GM03348 (cell line): Measurements from ENCODE around the gene CEACAM16.
A peak's percentile ranks its signal among the peaks of the same experiment; 100 is the strongest.
"Not testable (repeated sequence)": the region's sequence is repeated elsewhere in the genome, so short reads cannot be mapped to it uniquely, and the experiment has no call there.

Experiments
- DNase-seq: peaks from one replicate; pipeline ENCODE4 v3.0.0; 2012; ENCODE audit warnings: low spot score

Gene CEACAM16

DNA sequence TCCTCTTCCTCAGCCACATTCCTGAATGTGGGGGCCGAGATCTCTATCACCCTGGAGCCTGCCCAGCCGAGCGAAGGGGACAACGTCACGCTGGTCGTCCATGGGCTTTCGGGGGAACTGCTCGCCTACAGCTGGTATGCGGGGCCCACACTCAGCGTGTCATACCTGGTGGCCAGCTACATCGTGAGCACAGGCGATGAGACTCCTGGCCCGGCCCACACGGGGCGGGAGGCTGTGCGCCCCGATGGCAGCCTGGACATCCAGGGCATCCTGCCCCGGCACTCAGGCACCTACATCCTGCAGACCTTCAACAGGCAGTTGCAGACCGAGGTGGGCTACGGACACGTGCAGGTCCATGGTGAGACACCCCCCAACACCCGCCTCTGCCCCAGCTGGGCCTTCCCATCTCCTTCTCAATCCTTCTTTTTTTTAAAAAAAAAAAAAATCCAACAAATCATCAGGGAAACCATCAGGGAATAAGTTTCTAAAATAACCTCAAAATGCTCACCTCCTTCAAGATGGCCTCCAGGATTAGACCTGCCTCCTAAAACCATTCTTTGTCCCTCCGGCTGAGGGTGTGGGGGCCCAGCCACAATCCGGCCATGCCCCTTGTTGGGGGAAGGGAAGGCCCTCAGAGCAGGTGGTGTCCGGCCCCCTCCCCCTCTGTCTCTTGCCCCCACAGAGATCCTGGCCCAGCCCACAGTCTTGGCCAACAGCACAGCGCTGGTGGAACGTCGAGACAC, 4.6 kb downstream of the CEACAM16 start:
- no peak for DNase-seq

GRCh38 chr19:44704982-44705381, 6.0 kb downstream of the CEACAM16 start:
- DNase-seq: no peak

GRCh38 chr19:44705502-44706010, 6.6 kb downstream of the CEACAM16 start:
- DNase-seq: no peak

DNA sequence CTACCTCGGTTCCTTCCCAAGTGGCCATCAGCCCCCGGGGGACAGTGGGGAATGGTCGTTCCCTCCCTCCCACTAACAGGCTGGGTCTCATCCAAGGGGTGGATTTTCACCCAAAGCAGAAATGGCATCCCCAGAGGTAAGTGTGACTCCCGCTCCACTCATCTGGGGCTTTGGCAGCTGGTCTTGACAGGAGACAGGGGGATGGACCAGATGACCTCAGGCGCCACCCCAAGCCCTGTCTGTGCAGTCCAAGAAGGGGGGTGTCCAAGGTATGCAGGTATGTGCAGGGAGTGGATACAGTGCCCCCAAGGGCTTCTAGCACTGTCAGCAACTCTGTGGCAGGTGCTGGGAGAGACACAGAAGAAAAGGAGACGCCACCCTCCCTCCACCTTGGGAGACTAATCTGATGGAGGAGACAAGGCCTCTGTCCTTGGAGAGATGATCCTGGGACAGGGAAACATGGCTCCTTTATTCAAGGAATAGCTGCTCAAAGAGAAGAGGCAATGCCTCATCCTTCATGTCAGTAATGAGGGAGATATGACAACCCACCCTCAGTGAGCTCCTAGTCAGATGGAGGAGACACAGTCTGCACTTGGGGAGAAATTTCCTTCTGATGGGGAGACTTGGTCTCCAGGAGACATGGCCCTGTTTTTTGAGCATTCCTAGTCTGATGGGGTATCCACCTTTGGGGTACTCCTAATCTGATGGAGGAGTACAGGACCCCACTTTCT, 7.7 kb downstream of the CEACAM16 start:
- no peak for DNase-seq

GRCh38 chr19:44707794-44708193, 8.8 kb downstream of the CEACAM16 start:
- no peak for DNase-seq

DNA sequence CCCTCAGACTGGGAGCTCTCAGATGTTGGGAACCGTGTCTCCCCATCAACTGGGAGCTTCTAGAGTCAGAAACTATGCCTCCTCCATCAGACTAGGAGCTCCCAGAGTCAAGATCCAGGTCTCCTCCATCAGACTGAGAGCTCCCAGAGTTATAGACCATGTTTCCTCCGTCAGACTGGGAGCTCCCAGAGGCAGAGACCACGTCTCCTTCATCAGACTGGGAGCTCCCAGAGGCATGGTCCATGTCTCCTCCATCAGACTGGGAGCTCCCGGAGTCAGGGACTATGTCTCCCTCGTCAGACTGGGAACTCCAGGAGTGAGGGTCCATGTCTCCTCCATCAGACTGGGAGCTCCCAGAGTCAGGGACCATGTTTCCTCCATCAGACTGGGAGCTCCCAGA, 10.0 kb downstream of the CEACAM16 start:
- no peak for DNase-seq

DNA sequence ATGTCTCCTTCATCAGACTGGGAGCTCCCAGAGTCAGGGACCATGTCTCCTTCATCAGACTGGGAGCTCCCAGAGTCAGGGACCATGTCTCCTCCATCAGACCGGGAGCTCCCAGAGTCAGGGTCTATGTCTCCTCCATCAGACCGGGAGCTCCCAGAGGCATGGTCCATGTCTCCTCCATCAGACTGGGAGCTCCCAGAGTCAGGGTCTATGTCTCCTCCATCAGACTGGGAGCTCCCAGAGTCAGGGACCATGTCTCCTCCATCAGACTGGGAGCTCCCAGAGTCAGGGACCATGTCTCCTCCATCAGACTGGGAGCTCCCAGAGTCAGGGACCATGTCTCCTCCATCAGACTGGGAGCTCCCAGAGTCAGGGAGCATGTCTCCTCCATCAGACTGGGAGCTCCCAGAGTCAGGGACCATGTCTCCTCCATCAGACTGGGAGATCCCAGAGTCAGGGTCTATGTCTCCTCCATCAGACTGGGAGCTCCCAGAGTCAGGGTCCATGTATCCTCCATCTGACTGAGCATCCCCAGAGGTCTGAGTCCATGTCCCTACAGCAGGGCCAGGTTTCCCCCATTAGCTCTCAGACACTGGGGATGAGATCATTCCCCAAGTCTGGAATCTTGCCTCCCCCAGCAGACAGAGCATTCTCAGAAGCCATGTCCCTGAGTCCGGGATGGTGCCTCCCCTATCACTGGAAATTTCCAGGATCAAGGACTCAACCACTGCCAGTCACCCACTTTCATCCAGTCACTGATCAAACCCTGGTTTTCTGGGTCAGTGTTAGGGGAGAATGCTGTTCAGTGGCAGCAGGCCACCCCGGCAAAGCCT, 10.7 kb downstream of the CEACAM16 start:
- DNase-seq: not testable (repeated sequence)

DNA sequence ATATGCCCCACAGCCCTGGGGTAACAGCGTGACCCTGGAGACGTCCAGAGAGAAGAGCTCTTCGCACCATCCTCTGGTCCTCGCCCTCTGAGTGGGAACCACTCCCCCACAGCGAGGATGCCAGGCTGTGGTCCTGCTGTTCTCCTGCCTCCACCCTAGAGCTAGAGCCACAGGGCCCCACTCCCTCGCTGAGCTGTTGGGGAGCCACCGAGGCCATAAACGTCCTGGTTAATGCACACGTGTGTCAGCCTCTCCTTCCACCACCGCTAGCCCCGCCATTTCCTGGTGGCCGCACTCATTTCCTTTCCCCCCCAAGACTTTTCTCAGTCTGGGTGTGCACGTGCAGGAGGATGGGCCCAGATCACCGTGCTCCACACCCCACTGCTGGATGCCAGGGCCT, 11.5 kb downstream of the CEACAM16 start:
- no peak for DNase-seq

DNA sequence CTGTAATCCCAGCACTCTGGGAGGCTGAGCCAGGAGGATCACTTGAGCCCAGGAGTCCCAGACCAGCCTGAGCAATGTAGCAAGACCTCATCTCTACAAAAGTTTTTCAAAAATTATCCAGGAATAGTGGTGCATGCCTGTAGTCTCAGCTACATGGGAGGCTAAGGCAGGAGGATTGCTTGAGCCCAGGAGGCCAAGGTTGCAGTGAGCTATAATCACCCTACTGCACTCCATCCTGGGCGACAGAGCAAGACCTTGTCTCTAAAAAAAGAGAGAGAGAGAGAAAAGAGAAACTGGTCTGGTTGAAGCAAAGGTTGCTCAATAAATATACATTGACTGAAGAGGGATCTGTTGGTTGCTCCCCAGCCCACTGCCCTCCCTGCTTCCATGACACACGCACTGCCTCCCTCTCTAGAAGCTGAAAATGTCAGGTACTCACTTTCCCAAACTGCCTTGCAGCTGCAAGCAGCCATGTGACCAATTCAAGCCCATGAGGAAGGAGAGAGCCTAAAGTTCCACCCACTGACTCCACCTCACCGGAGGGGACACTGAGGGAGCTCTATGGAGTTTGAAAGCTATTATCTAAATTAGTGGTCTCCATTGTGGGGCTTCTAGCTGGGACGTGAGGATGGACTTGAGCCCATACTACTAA, 14.0 kb downstream of the CEACAM16 start:
- DNase-seq: no peak

DNA sequence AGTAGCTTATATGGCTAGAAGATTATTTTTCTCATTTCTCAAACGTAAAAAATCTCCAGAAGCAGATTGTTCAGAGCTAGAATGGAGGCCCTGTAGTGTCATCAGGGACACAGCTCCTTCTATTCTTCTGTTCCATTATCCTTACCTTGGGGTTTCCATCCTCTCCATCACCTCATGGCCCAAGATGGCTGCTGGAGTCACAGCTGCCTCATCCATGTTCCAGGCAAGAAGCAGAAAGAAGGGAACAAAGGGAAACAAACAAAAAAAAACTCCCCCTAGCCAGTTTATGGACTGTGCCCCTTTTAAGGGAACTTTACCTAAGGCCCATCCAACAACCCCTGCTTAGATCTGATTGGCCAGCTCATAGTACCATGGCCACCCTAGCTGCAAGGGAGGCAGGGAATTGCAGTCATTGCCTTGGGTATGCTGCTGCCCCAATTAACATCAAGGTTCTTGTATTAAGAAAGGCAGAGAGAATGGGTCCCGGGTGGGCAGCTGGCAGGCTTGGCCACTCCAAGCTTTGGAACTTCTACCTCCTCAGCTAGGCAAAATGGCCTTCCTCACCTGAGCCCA, 15.7 kb downstream of the CEACAM16 start:
- no peak for DNase-seq

DNA sequence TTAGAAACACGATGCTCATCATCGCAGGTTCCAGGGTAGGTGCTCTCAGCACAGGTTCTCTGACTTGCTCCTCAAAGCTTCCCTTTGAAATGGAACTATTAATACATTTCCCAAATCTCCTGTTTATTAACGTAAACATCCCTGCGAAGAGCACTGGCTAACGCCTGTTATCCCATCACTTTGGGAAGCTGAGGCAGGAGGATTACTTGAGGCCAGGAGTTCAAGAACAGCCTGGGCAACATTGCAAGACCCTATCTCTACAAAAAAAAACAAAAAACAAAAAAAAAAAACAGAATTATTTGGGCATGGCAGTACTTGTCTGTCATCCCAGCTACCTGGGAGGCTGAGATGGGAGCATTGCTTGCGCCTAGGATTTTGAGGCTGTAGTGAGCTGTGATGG, 18.7 kb downstream of the CEACAM16 start:
- no peak for DNase-seq

GRCh38 chr19:44718441-44719261, 19.7 kb downstream of the CEACAM16 start:
- DNase-seq: peak; percentile 63

DNA sequence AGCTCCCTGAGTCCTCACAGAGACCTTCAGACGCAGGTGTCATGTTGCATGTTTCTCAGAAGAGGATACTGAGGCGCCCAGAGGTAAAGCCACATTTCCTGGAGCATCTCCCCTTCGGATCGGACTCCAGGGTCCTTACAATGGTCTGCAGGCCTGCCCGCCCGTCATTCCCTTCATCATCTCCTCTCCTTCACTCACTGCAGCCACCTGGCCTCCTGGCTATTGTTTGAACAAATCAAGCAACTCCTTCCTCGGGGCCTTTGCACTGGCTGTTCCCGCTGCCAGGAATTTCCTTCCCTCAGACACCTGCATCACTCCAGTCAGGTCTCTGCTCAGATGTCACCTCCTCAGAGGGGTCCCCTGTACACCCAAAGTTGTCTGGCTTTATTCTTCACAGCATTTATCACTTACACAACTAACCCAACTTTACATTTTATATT, 20.3 kb downstream of the CEACAM16 start:
- DNase-seq: no peak

DNA sequence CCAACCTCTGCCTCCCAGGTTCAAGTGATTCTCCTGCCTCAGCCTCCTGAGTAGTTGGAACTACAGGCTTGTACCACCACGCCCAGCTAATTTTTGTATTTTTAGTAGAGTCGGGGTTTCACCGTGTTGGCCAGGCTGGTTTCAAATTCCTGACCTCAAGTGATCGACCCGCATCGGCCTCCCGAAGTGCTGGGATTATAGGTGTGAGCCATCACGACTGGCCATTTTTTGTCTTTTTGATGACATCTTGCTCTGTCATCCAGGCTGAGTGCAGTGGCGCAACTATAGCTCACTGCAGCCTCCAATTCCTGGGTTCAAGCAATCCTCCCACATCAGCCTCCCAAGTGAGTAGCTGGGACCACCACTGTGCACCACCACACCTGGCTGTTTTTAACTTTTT, 21.4 kb downstream of the CEACAM16 start:
- not testable (repeated sequence) for DNase-seq

DNA sequence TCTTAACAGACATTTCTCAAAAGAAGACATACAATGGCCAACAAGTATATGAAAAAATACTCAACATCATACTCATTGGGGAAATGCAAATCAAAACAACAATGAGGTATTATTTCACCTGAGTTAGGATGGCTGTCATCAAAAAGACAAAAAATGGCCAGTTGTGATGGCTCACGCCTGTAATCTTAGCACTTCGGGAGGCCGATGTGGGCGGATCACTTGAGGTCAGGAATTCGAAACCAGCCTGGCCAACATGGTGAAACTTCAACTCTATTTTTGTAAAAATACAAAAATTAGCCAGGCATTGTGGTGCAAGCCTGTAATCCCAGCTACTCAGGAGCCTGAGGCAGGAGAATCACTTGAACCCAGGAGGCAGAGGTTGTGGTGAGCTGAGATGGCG, 22.0 kb downstream of the CEACAM16 start:
- no peak for DNase-seq

GRCh38 chr19:44721369-44721768, 22.4 kb downstream of the CEACAM16 start:
- DNase-seq: not testable (repeated sequence)

- DNase-seq: no peak
Observed at GRCh38 chr19:44722131-44723121, 23.5 kb downstream of the CEACAM16 start.

DNA sequence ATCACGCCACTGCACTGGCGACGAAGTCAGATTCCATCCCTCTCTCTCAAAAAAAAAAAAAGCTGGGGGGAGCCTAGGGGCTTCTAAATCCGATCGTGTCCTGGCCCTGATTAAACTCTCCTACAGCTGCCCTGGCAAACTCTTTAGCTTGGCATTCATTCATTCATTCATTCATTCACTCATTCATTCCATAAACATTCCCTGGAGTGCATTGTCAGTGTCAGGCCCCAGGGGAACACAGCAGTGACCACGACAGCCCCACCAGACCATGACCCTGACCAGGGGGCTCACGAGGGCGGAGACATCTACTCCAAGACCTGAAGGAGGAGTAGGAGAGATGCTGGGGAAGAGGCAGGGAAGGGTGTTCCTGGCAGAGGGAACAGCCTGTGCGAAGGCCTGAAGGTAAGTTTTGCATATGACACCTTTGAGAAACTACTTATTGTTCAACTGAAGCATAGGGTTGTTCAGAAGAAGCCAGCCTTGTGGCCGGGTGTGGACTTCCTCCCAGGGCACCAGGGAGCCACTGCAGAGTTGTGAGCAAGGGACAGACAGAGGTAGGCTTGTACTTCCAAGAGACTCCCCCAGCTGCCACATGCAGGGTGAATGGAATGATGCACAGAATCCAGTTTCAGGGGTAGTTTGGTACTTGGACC, 24.5 kb downstream of the CEACAM16 start:
- DNase-seq: no peak

DNA sequence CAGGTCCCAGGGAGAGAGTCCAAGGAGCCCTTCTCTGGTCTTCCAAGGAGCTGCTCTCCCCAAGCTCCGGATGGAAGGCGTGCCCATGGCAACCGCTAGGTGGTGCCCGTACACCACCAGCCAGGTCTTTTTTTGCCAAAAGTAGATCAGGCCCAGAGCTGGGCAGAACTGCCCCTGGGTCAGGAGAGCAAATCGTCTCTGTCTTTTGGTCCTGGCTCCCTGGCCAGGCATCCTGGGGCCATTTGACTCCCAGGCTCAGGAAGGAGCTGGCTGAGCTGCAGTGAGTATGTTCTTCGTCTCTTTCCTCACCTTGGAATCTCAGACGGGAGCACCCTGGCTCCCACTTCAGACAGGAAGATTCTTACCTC, 25.0 kb downstream of the CEACAM16 start:
- DNase-seq: peak; percentile 92
